Measurements from ENCODE around the gene PDHX. TPM values are rescaled to one million over a fixed set of nuclear protein-coding genes. Genes with fewer than 3 reads are reported as not detected.
"Not testable (repeated sequence)": the region's sequence is repeated elsewhere in the genome, so short reads cannot be mapped to it uniquely, and the experiment has no call there.

Gene PDHX
- total RNA-seq, 1 donor from 2014 or later = 57.9 TPM

- no peak for DNase-seq (ENCODE audit: low spot score)
These were observed 5.6 kb upstream of the PDHX start for GRCh38 chr11:34910817-34911216.

DNA sequence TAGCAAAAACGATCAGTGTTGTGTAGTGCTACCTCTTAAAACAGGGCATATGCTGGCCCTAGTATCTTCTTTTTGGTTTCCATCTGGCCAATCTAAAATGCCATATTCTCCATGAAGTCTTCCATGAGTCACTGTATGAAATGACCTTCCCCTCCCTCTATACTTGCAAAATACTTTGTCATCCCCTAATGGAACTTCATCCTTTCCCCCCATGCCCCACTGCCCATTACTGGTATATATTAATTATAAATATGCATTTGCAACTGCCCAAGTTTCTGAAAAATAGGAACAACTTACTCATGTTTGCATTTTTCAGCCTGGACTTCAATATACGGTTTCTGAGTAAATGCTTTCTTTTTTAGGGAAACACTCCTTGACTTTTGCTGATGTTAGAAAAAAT lies 4.7 kb upstream of the PDHX start:
- DNase-seq (ENCODE audit: low spot score) = no peak

DNA sequence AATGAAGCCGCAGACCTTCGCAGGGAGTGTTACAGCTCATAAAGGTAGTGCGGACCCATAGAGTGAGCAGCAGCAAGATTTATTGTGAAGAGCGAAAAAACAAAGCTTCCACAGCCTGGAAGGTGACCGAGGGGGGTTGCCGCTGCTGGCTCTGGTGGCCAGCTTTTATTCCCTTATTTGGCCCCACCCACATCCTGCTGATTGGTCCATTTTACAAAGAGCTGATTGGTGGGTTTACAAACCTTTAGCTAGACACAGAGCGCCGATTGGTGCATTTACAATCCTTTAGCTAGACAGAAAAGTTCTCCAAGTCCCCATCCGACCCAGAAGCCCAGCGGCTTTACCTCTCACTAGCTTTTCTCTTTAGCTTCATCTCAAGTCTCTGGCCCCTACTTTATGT lies 2.9 kb upstream of the PDHX start:
- not testable (repeated sequence) for DNase-seq (ENCODE audit: low spot score)

- no peak for DNase-seq (ENCODE audit: low spot score)
These were observed 1.0 kb upstream of the PDHX start for GRCh38 chr11:34915136-34916014.

- no peak for DNase-seq (ENCODE audit: low spot score)
These were observed 689 bp downstream of the PDHX start for GRCh38 chr11:34916843-34917770.

DNA sequence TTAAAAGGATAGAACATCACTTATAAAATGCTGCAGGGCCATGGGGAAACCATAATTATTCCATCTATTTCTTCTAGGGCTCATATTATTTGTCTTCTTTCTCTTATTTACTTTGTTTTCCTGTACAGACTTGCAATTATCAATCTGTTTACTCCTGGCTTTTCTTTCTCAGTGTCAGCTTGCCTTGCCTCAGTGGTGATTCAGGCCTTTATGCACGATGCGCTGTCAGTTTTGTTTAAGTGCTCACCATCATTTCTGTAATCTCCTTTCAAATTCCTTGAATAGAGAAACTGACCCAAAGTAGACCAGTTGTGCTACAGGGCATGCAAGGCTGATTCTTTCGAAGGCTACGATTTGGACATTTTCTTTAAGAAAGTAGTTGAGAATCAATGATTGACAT lies 4.7 kb downstream of the PDHX start:
- DNase-seq (ENCODE audit: low spot score) = no peak

DNA sequence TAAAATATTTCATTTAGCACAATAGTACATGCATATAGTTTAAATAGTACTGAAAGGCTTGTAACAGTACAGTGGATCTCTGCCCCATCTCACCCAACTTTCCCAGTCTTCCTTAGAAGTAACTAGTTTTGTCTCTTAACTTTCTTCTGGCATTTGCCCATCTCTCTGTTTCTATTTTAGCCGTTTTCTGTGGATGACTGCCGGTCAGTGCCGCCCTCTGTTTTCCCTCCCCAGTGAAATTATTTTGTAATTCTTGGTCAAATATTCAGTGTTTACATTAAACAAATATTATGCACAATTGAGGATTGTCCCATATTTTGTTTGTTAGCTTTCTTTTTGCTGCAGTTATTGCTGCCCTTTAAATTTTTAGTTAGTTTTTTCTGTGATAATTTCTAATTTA lies 8.3 kb downstream of the PDHX start:
- no peak for DNase-seq (ENCODE audit: low spot score)

- no peak for DNase-seq (ENCODE audit: low spot score)
These were observed 9.8 kb downstream of the PDHX start for GRCh38 chr11:34926101-34926830.

GRCh38 chr11:34926831-34927132 lies 10.4 kb downstream of the PDHX start:
- no peak for DNase-seq (ENCODE audit: low spot score)

- DNase-seq (ENCODE audit: low spot score) = no peak
These were observed 12.0 kb downstream of the PDHX start for GRCh38 chr11:34928268-34928959.

DNA sequence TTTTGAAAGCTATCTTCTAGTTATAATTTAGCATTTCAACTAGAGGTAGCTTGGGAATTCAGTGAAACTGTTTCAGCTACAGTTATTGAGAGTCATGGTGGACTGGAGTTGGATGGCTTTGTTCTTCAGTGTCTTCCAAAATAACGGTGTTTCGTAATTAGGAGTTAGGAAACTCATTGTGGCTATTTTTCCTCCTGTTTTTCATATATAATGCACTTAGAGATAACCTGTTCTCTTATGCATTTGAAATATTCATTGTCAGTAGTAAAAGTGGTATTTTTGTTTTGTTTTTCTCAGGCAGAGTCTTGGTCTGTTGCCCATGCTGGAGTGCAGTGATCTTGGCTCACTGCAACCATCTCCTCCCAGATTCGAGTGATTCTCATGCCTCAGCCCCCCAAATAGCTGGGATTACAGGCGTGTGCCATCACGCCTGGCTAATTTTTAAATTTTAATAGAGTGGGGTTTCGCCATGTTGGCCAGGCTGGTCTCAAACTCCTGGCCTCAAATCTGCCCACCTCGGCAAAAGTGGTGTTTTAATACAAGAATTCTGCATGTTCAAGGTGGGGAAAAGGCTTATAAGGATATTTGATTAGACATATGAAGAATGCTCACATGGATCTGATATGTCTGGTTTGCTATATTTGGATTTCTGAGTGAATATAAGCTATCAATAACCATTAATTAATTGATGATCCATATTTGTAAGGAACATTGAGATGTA lies 12.7 kb downstream of the PDHX start:
- no peak for DNase-seq (ENCODE audit: low spot score)

- DNase-seq (ENCODE audit: low spot score) = no peak
These were observed 13.7 kb downstream of the PDHX start for GRCh38 chr11:34929794-34930763.

DNA sequence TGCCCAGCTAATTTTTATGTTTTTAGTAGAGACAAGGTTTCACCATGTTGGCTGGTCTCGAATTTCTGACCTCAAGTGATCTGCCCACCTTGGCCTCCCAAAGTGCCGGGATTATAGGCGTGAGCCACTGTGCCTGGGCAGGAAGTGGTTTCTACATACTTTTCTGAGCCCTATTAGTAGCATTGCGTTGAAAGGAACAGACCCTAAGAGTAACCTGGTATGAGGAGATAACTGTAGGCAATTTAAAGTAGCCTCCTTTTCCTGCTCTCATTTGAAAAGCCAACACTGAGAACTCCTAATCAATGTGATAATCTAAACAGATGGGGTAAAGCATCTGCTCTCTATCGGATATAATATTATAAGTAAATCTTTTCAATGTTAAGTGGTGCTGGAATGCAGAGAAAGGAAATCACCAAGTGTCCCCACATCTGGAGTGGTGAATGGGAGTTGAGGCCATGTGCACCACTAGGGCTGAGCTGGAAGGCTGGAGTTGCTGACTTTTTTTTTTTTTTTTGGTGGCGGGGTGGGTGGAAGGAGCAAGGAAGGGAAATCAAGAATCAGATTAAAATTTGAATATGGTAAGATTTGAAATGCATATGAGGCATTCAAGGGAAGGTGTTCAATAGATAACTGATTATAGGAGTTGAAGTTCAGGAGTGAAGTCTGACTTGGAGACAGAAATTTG lies 20.7 kb downstream of the PDHX start:
- DNase-seq (ENCODE audit: low spot score) = no peak

GRCh38 chr11:34938611-34939010 lies 22.2 kb downstream of the PDHX start:
- no peak for DNase-seq (ENCODE audit: low spot score)

- no peak for DNase-seq (ENCODE audit: low spot score)
These were observed 23.7 kb downstream of the PDHX start for GRCh38 chr11:34940026-34940677.

DNA sequence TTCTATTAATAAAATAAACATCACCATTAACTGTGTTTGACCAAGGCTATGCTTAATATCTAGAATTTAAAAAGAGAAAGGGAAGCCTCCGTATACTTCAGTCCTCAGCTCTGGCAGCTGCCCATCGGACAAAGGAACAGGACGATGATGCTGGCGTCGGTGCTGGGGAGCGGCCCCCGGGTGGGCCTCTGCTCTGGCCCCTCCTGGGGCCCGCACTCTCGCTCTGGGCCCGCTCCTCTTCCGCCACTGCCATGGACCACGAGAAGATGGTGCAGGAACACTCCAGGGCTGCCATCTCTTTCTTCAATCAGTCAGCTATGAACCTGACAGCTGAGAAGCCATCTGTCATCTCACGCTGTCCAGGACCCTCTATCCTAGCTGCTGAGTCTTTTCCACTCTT lies 25.3 kb downstream of the PDHX start:
- DNase-seq (ENCODE audit: low spot score) = no peak

DNA sequence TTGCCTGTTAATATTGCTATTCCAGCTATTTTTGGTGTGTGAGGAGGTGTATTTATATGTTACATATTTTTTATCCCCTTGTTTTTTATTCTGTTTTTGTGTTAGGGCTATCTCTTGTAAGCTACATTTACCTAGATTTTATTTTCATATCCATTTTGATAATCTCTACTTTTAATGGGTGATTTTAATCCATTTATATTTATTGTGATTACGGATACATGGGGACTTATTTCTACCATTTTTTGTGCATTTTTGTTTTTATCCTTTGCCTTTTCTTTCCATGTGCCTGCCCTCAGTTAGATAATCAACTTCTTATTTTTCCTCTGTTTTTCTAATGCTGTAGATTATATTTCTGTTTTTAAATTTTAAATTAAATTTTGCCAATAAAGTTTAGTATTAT lies 28.3 kb downstream of the PDHX start:
- DNase-seq (ENCODE audit: low spot score) = no peak

GRCh38 chr11:34948696-34949095 lies 32.3 kb downstream of the PDHX start:
- DNase-seq (ENCODE audit: low spot score) = no peak
